Thoracic aorta endothelial cell (primary cell): ENCODE results near the gene MS4A1. TPM values are rescaled to one million over a fixed set of nuclear protein-coding genes. Genes with fewer than 3 reads are reported as not detected.

ENCODE experiments used
- total RNA-seq: library from RNA; depleted of rRNA; stranded (reverse); fragments of >200 nt; gene quantifications from 2 replicates; pipeline ENCODE4 v1.2.3, GENCODE V29; 2012

Gene MS4A1
- total RNA-seq, result not detected in 2 replicates

DNA sequence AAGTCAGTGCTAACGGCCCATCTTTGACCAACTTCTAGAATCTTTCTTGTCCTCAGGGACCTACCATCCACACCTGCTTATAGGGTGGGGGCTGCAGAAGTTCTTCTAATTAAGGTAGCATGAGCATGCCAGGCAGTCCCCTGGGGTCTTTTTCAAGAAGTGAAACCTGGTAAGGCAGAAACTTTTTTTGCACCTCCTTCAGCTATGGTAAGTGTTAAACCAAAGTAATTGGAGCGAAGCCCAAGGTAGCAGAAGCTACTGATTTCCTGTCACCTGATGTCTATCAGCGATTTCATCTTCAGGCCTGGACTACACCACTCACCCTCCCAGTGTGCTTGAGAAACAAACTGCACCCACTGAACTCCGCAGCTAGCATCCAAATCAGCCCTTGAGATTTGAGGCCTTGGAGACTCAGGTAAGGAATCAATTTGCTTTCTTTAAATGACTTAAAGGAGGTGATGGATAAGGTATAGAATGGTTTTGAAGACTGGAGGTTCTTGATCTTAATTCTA is at the start of gene MS4A1:
TSS of gene MS4A1 (plus strand) at position 317 of the 512 bp plus-strand sequence. CDS start 6,528 bp downstream, outside the sequence.

GRCh38 chr11:60429272-60429671 is 26.4 kb upstream of the MS4A1 start, which contains the start of gene MS4A5:
Gene MS4A5, plus strand, starts transcription at chr11:60429572. Its CDS starts 103 bp downstream, at chr11:60429675.

DNA sequence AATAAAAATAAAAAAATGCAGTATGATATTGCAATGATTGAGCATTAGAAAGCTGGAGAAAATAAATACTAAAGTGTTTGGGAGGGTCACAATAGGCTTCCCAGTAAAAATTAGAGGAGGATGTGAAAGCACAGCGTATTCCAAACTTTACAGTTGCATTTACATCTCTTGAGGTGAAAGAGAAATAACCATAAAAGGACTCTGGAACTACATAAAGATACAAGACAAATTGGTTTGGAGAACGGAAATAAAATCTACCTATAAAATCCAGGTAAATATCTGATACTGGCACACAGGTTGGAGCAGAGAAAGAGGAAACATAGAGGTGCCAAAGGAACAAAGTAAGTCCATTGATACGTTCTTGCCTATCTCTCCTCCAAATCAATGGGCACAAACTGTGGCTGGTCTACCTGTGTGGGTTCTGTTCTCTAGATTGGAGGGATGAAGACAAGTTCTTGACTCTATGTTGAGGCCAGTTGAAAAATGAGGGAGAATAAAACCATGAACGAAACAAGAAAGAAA is 36.9 kb downstream of the MS4A1 start, which contains the start of gene MS4A12:
TSS of gene MS4A12 (plus strand) at position 291 of the 522 bp plus-strand sequence. CDS start 4,541 bp downstream, outside the sequence.

DNA sequence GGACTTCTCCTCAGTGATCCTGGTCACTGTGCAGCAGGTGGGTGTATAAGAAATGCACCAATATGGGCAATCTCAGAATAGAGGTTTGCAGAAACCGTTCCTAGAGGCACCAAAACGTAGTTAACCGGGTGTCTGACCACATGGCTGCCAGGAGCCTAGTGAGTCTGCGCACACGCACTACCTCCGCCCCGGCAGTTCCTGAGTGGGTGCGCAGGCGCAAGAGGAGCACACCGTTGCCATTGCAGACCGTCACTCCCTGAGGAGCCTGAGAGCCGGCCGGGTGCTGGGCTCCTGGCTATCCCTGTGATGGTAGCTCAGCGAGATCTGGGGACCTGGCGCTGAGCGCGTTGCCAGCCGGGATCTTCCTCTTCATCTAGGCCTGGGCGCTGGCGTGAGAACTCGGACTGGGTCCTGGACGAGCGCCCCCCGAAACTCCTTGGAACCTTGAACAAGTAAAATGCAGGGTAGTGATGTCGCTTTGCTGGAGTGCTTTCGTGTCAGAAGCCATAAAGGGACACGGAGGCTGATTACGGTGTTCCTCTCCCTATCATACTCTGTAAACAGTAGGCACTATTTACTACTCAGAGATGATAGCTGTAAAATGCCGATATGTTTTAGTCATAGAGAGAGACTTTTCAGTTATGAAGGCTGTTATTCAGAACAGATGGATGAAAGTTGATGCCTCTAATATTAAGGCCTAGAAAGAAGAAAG is 59.7 kb downstream of the MS4A1 start, which contains the start of gene MS4A13:
TSS of gene MS4A13 (plus strand) at position 249 of the 712 bp plus-strand sequence. CDS start 2,692 bp downstream, outside the sequence.

Other genes starting within 250 kb of the MS4A1 start
- not detected in 2 replicates for gene MS4A4E, start 212.7 kb upstream of the MS4A1 start, total RNA-seq
- not detected in 2 replicates for gene MS4A4A, start 175.2 kb upstream of the MS4A1 start, total RNA-seq
- not detected in 2 replicates for gene MS4A6E, start 128.6 kb upstream of the MS4A1 start, total RNA-seq
- gene MS4A7, start 77.3 kb upstream of the MS4A1 start, total RNA-seq, result not detected in 2 replicates
- not detected in 2 replicates for gene MS4A14, start 59.4 kb upstream of the MS4A1 start, total RNA-seq
- gene MS4A5, start 26.3 kb upstream of the MS4A1 start, total RNA-seq, result not detected in 2 replicates
- not detected in 2 replicates for gene MS4A12, start 36.9 kb downstream of the MS4A1 start, total RNA-seq
- gene MS4A13, start 59.5 kb downstream of the MS4A1 start, total RNA-seq, result not detected in 2 replicates
- gene MS4A8, start 243.8 kb downstream of the MS4A1 start, total RNA-seq, result not detected in 2 replicates